ENCODE data around the gene EPB41L2.

- TF ChIP-seq CTCF (conservative IDR thresholded peaks at IDR 0.05 in 1 of 2, IDR thresholded peaks at IDR 0.05 in 1 of 2; ENCODE audit: low read depth in 1 of 2, low read length in 2 of 2) (no peak), EZH2 (IDR thresholded peaks at IDR 0.05; ENCODE audit: low read length, missing control alignments) (no peak)
Observed at GRCh38 chr6:131048933-131049515, 14.0 kb downstream of the EPB41L2 start.
